IMR-90 (cell line): ENCODE data around the gene SMARCA4.

Source experiments
- BHLHE40 ChIP-seq: fragments of 150-350 bp; IDR thresholded peaks from 2 replicates; pipeline ENCODE4 v1.6.1; 2016; ENCODE audit warnings: mild to moderate bottlenecking, low read depth, low read length
- CHD1 ChIP-seq: IDR thresholded peaks from 2 replicates; pipeline ENCODE4 v1.6.1; 2012; ENCODE audit warnings: low read depth, low read length, improper control_type of control experiment
- NFE2L2 ChIP-seq: fragments of 150-350 bp; IDR thresholded peaks from 2 replicates; pipeline ENCODE4 v1.6.1; 2016; ENCODE audit warnings: low read depth, mild to moderate bottlenecking, low read length
- POLR2A ChIP-seq: IDR thresholded peaks from 2 replicates; pipeline ENCODE4 v1.6.1; 2012; ENCODE audit warnings: mild to moderate bottlenecking, low read depth, low read length
- RFX5 ChIP-seq: IDR thresholded peaks from 2 replicates; pipeline ENCODE4 v1.8.0; 2012; ENCODE audit warnings: low read depth, mild to moderate bottlenecking, low read length, moderate library complexity
- TF ChIP-seq, protein P1 (sequence below): conservative IDR thresholded peaks from 2 replicates; pipeline ENCODE4 v1.5.1; 2012; ENCODE audit warnings: mild to moderate bottlenecking, low read depth, low read length, improper control_type of control experiment

- TF ChIP-seq, protein P1, sequence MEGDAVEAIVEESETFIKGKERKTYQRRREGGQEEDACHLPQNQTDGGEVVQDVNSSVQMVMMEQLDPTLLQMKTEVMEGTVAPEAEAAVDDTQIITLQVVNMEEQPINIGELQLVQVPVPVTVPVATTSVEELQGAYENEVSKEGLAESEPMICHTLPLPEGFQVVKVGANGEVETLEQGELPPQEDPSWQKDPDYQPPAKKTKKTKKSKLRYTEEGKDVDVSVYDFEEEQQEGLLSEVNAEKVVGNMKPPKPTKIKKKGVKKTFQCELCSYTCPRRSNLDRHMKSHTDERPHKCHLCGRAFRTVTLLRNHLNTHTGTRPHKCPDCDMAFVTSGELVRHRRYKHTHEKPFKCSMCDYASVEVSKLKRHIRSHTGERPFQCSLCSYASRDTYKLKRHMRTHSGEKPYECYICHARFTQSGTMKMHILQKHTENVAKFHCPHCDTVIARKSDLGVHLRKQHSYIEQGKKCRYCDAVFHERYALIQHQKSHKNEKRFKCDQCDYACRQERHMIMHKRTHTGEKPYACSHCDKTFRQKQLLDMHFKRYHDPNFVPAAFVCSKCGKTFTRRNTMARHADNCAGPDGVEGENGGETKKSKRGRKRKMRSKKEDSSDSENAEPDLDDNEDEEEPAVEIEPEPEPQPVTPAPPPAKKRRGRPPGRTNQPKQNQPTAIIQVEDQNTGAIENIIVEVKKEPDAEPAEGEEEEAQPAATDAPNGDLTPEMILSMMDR, result no peak
- TF ChIP-seq POLR2A (no peak), CHD1 (no peak), NFE2L2 (no peak), BHLHE40 (no peak), RFX5 (no peak)
Observed at GRCh38 chr19:11100049-11100448, 139.2 kb downstream of the SMARCA4 start.
